HepG2 (cell line): ENCODE results near the gene LLGL1. TPM values are rescaled to one million over a fixed set of nuclear protein-coding genes. Genes with fewer than 3 reads are reported as not detected.
A peak's percentile ranks its signal among the peaks of the same experiment; 100 is the strongest.

Source experiments
- ASH2L ChIP-seq: fragments of 300-600, 200-600 bp; sonication (generic); IDR thresholded peaks from 2 replicates; pipeline ENCODE4 v1.7.0; 2017; ENCODE audit warnings: low read depth, mild to moderate bottlenecking, moderate library complexity, mixed read lengths, low read length; ENCODE audit not compliant: insufficient read length
- ATAD3A ChIP-seq: sonication (generic); formaldehyde crosslinking; IDR thresholded peaks from 2 replicates; pipeline ENCODE4 v1.4.0; 2020; ENCODE audit warnings: missing genetic modification reagents
- FUBP1 ChIP-seq: sonication (generic); formaldehyde crosslinking; IDR thresholded peaks from 2 replicates; pipeline ENCODE4 v1.5.1; 2020; ENCODE audit warnings: missing genetic modification reagents, mild to moderate bottlenecking, borderline replicate concordance
- HHEX ChIP-seq: IDR thresholded peaks from 2 replicates; pipeline ENCODE4 v1.6.1; 2016; ENCODE audit warnings: control low read depth
- MBNL3 ChIP-seq: fragments of 250-450 bp; sonication (Bioruptor Pico); conservative IDR thresholded peaks from 2 replicates; pipeline ENCODE4 v1.8.0; 2022; ENCODE audit warnings: mild to moderate bottlenecking, inconsistent platforms
- RBM39 ChIP-seq: fragments of 200-400 bp; formaldehyde crosslinking; IDR thresholded peaks from one replicate; pipeline ENCODE4 v1.6.1; 2018; ENCODE audit warnings: antibody characterized with exemption, mild to moderate bottlenecking, low read depth, low read length; ENCODE audit not compliant: poor library complexity, severe bottlenecking
- SAP130 ChIP-seq: IDR thresholded peaks from 2 replicates; pipeline ENCODE4 v1.6.1; 2016; ENCODE audit warnings: low read depth
- STAT5B ChIP-seq: sonication (generic); formaldehyde crosslinking; IDR thresholded peaks from 2 replicates; pipeline ENCODE4 v1.4.0; 2020; ENCODE audit warnings: missing genetic modification reagents
- ZBTB8A ChIP-seq: sonication (generic); formaldehyde crosslinking; IDR thresholded peaks from 2 replicates; pipeline ENCODE4 v1.4.0; 2020; ENCODE audit warnings: mild to moderate bottlenecking, low read depth, missing genetic modification reagents, borderline replicate concordance
- ZC3H4 ChIP-seq: sonication (generic); formaldehyde crosslinking; IDR thresholded peaks from 2 replicates; pipeline ENCODE4 v1.4.0; 2020; ENCODE audit warnings: missing genetic modification reagents, borderline replicate concordance
- ZNF121 ChIP-seq: sonication (generic); formaldehyde crosslinking; IDR thresholded peaks from 2 replicates; pipeline ENCODE4 v1.5.0; 2020; ENCODE audit warnings: mild to moderate bottlenecking, missing genetic modification reagents
- ZNF407 ChIP-seq: sonication (generic); formaldehyde crosslinking; IDR thresholded peaks from one replicate; pipeline ENCODE4 v1.5.1; 2020; ENCODE audit warnings: mild to moderate bottlenecking, missing genetic modification reagents; ENCODE audit errors: not compliant biosample characterization
- ZNF501 ChIP-seq: sonication (generic); formaldehyde crosslinking; IDR thresholded peaks from 2 replicates; pipeline ENCODE4 v1.5.1; 2020; ENCODE audit warnings: mild to moderate bottlenecking, moderate library complexity, missing genetic modification reagents
- ZNF562 ChIP-seq: sonication (generic); formaldehyde crosslinking; IDR thresholded peaks from 2 replicates; pipeline ENCODE4 v1.8.0; 2022; ENCODE audit warnings: missing genetic modification reagents, borderline replicate concordance
- ZNF776 ChIP-seq: sonication (generic); formaldehyde crosslinking; IDR thresholded peaks from 2 replicates; pipeline ENCODE4 v1.4.0; 2020; ENCODE audit warnings: mild to moderate bottlenecking, missing genetic modification reagents
- polyA plus RNA-seq, 8 experiments: library from polyadenylated mRNA; depleted of rRNA in 3 of 8; stranded (reverse) in 7 of 8; unstranded in 1 of 8; fragments of >200 nt; fragmentation: Illumina TruSeq in 4 of 8; extraction: Trizol in 4 of 8; gene quantifications; 2 replicates each; pipeline versions ENCODE4 v1.2.1 to v1.2.3, GENCODE V29; 2011 to 2016; ENCODE audit warnings: low read depth in 4 of 8, missing spikeins in 1 of 8, mixed read lengths in 1 of 8; ENCODE audit not compliant: insufficient read depth in 1 of 8
- total RNA-seq, 5 experiments: library from RNA; depleted of rRNA; stranded (reverse); fragments of >200 nt; fragmentation: Illumina TruSeq; extraction: Trizol; gene quantifications; 2 replicates each; pipeline ENCODE4 v1.2.3, GENCODE V29; 2016; ENCODE audit warnings: low read depth in 1 of 5

The LLGL1 gene
- total and polyA plus RNA-seq, 2 of the 13 experiments (the other 11 are each of a cell fraction or from before 2014, with no cell fraction given) = 15.0 to 15.3 TPM

DNA sequence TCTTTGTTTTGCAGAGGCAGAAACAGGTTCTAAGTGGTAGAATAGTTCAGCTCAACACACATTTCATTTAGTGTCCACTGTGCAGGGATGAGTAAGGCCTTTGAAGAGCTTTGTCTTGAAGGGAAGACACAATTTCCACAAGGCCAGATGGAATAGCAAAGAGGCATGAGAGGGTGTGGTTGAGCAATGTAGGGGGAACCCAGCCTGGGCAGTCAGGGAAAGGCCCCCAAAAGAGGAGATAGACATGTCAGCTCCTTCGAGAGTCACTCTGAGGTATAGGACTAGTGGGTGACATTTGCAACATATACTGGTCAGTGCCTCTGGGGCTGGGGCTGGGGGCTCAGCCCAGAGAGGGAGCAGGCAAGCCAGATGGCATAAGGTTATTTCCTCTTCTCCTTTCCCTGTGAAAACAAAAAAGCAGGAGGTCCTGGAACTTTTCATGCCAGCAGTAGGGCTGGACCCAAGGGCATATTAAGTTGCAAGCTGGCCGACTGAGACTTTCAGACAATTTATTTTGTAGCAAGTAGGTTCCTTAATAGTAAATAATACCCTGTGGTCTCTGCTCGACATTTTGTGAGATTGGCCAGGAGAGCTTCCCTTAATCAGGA, 34.7 kb upstream of the LLGL1 start (continued):
- no peak for TF ChIP-seq ZNF407 (CRISPR knock-in tag)
- TF ChIP-seq SAP130 (CRISPR knock-in tag) = no peak
- TF ChIP-seq ZBTB8A (CRISPR knock-in tag) = no peak
- no peak for TF ChIP-seq ATAD3A (CRISPR knock-in tag)
- no peak for TF ChIP-seq ZNF121
- no peak for TF ChIP-seq ZNF776 (CRISPR knock-in tag)
- no peak for TF ChIP-seq ZC3H4 (CRISPR knock-in tag)
- no peak for TF ChIP-seq STAT5B (CRISPR knock-in tag)
- TF ChIP-seq ASH2L = no peak
- no peak for TF ChIP-seq HHEX
- 0 out of 2 replicates have a peak, but pooled peaks have one; percentile 25 for TF ChIP-seq ZNF501 (CRISPR knock-in tag)
- no peak for TF ChIP-seq ZNF562 (CRISPR knock-in tag)
- no peak for TF ChIP-seq MBNL3 (CRISPR knock-in tag)
- no peak for TF ChIP-seq FUBP1 (CRISPR knock-in tag)
- TF ChIP-seq RBM39 = no peak
